Central memory CD4-positive, alpha-beta T cell (primary cell): Measurements from ENCODE around the gene C3AR1.
"Not testable (repeated sequence)": the region's sequence is repeated elsewhere in the genome, so short reads cannot be mapped to it uniquely, and the experiment has no call there.

ENCODE experiments used
- DNase-seq: peaks from one replicate; pipeline ENCODE4 v3.0.0; 2022

C3AR1 gene

DNA sequence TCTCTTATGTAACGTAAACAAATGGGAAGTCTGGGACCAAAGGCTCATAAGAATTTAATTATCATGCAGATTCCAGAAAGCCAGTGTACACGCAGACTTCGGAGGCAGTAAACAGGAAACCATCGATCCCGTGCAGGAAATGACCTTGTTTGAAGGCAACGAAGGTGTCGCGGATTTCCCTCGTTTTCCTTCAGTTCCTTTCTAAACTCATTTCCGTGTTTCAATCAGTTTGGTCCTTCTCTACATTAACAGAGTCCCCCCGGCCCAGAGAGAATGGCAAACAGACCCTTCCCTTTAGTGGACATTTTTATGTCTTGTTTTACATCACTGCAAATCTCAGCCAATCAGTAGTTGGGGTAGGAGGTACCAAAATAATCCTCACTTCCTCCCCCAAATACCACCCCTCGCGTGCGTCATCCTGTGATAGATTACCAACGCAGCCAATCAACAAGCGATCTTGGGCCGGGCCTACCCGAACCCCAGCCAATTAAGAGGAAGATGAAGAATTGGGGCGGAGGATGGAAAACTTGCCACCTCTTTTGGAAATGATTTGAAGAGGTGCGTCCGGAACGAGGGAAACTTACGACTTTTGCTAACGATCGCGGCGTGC lies 39.8 kb downstream of the C3AR1 start:
- DNase-seq: peak; percentile 98

- no peak for DNase-seq
Observed at GRCh38 chr12:8018666-8019581, 47.2 kb downstream of the C3AR1 start.

DNA sequence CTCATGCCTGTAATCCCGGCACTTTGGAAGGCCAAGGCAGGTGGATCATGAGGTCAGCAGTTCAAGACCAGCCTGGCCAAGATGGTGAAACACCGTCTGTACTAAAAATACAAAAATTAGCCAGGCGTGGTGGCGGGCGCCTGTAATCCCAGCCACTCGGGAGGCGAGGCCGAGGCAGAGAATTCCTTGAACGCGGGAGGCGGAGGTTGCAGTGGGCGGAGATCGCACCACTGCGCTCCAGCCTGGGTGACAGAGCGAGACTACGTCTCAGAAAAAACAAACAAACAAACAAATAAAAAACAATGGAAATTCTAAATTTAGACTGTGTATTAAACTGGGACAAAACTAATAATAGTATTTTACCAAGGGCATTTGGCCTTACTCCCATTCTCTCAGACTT lies 47.9 kb downstream of the C3AR1 start:
- DNase-seq: not testable (repeated sequence)

DNA sequence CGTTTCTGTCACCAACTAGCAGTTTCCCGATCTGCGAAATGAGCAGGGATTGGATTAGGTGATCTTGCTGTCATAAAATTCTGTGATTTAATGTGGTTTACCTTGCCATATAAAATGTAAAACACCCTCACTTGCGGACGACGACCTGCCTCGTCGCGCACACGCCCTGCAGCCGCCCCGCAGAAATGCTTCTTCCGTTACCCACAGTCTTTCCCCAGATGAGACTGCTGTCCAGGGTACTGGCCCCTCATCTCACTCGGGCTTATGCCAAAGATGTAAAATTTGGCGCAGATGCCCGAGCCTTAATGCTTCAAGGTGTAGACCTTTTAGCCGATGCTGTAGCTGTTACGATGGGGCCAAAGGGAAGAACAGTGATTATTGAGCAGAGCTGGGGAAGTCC lies 51.3 kb downstream of the C3AR1 start:
- no peak for DNase-seq

- no peak for DNase-seq
Observed at GRCh38 chr12:8012651-8013309, 53.4 kb downstream of the C3AR1 start.

- DNase-seq: no peak
Observed at GRCh38 chr12:8011331-8011730, 54.8 kb downstream of the C3AR1 start.
